NCI-H345 (cell line): ENCODE data around the gene AGPAT3.
"Not testable (repeated sequence)": the region's sequence is repeated elsewhere in the genome, so short reads cannot be mapped to it uniquely, and the experiment has no call there.

Experiments used
- DNase-seq: peaks from one replicate; lab custom pipeline; 2025; lab: John Stamatoyannopoulos, UW

The AGPAT3 gene

GRCh38 chr21:43864962-43865539 is at the start of gene AGPAT3:
TSS of gene AGPAT3 (plus strand) at chr21:43865223. CDS start at chr21:43959682, 94,459 bp downstream.
- DNase-seq, result peak; percentile 23

- DNase-seq, result no peak
These were observed 49.0 kb upstream of the AGPAT3 start for GRCh38 chr21:43815991-43816390.

GRCh38 chr21:43816611-43817071 is 48.4 kb upstream of the AGPAT3 start:
- no peak for DNase-seq

- no peak for DNase-seq
These were observed 47.6 kb upstream of the AGPAT3 start for GRCh38 chr21:43817157-43818086.

GRCh38 chr21:43818685-43819084 is 46.3 kb upstream of the AGPAT3 start:
- DNase-seq, result no peak

- no peak for DNase-seq
These were observed 45.3 kb upstream of the AGPAT3 start for GRCh38 chr21:43819511-43820405.

GRCh38 chr21:43820466-43820865 is 44.6 kb upstream of the AGPAT3 start:
- no peak for DNase-seq

- DNase-seq, result not testable (repeated sequence)
These were observed 42.9 kb upstream of the AGPAT3 start for GRCh38 chr21:43822166-43822565.

- DNase-seq, result not testable (repeated sequence)
These were observed 42.3 kb upstream of the AGPAT3 start for GRCh38 chr21:43822741-43823140.

- DNase-seq, result no peak
These were observed 40.4 kb upstream of the AGPAT3 start for GRCh38 chr21:43824333-43825241.

GRCh38 chr21:43825242-43825935 is 39.6 kb upstream of the AGPAT3 start:
- DNase-seq, result no peak

- no peak for DNase-seq
These were observed 38.9 kb upstream of the AGPAT3 start for GRCh38 chr21:43825936-43826622.

GRCh38 chr21:43826623-43826974 is 38.4 kb upstream of the AGPAT3 start:
- DNase-seq, result no peak

GRCh38 chr21:43827015-43827611 is 37.9 kb upstream of the AGPAT3 start:
- no peak for DNase-seq

- DNase-seq, result no peak
These were observed 35.9 kb upstream of the AGPAT3 start for GRCh38 chr21:43829161-43829560.

- no peak for DNase-seq
These were observed 35.4 kb upstream of the AGPAT3 start for GRCh38 chr21:43829575-43830119.

GRCh38 chr21:43832158-43832550 is 32.9 kb upstream of the AGPAT3 start:
- no peak for DNase-seq

GRCh38 chr21:43832648-43833047 is 32.4 kb upstream of the AGPAT3 start:
- no peak for DNase-seq
